Tibial artery (tissue), 4 donors: ENCODE measurements around the gene NADK2.

Experiments used
- DNase-seq, 2 donors: peaks; one replicate each; pipeline ENCODE4 v3.0.0-alpha.2; 2019
- H3K27ac ChIP-seq, 2 donors: fragments of 200-600 bp; sonication (generic) in 1 of 2; 1 replicate in 1 of 2; 2 replicates in 1 of 2; pipeline ENCODE4 v1.5.1; 2018 to 2019; ENCODE audit warnings: mild to moderate bottlenecking in 1 of 2
- H3K27me3 ChIP-seq, 2 donors: fragments of 200-600 bp; sonication (generic) in 1 of 2; one replicate each; pipeline versions ENCODE4 v1.5.1 to v1.6.0; 2016 to 2019
- H3K36me3 ChIP-seq, 3 donors: fragments of 200-600 bp; sonication (generic) in 2 of 3; one replicate each; pipeline ENCODE4 v1.5.1; 2016 to 2019; ENCODE audit warnings: mild to moderate bottlenecking in 2 of 3
- H3K4me1 ChIP-seq, 4 donors: fragments of 200-600 bp; sonication (generic) in 2 of 4; 1 replicate in 3 of 4; 2 replicates in 1 of 4; pipeline ENCODE4 v1.5.1; 2016 to 2019
- H3K4me3 ChIP-seq, 2 donors: fragments of 200-600 bp; sonication (generic) in 1 of 2; 1 replicate in 1 of 2; 2 replicates in 1 of 2; pipeline ENCODE4 v1.5.1; 2018 to 2019; ENCODE audit warnings: mild to moderate bottlenecking in 2 of 2
- H3K9me3 ChIP-seq, 3 donors: fragments of 200-600 bp; sonication (generic) in 1 of 3; one replicate each; pipeline ENCODE4 v1.5.1; 2016 to 2019
- intact Hi-C: fragments of 100-400 bp; cut with DNase I; formaldehyde crosslinking; loops from one replicate; pipeline ENCODE4 v1.15.0; 2023; ENCODE audit warnings: low total_unique reads
- TF ChIP-seq, protein P1 (sequence below), 2 experiments: fragments of 200-600 bp in 1 of 2; fragments of 450-650 bp in 1 of 2; IDR thresholded peaks; one replicate each; pipeline ENCODE4 v1.5.1; 2017 to 2019; ENCODE audit warnings: antibody characterized with exemption in 2 of 2, mild to moderate bottlenecking in 1 of 2, moderate library complexity in 1 of 2

NADK2 gene

DNA sequence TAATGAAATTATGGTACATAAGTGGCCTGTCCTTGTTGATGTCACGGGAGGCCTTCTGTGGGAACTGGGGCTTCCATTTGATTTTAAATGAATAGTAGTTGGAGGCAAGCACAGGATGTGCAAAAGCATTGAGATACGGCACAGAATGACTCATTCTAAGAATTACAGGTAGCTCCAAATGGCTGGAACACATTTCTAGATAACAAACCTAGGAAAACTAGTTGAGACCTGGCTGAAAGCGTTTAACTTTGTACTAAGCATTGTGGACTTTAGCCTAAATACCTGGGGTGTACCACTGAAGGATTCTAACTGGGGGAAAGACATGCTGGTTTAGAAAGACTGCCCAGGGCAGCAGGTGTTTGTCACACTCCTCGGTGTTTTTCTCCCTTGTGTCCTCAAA, 80.4 kb downstream of the NADK2 start:
- DNase-seq, result no peak
- H3K27ac ChIP-seq, result no peak overlapping the region
- peaks cover 38 to 90% (median 48%) of the 10 kb centered on the region in 3 donors for H3K36me3 ChIP-seq
- H3K27me3 ChIP-seq, result no peaks in the 10 kb centered on the region
- H3K4me1 ChIP-seq, result peaks cover 0 to 1% (median under 1%) of the 10 kb centered on the region in 4 donors
- no peak overlapping the region for H3K4me3 ChIP-seq
- TF ChIP-seq, protein P1, sequence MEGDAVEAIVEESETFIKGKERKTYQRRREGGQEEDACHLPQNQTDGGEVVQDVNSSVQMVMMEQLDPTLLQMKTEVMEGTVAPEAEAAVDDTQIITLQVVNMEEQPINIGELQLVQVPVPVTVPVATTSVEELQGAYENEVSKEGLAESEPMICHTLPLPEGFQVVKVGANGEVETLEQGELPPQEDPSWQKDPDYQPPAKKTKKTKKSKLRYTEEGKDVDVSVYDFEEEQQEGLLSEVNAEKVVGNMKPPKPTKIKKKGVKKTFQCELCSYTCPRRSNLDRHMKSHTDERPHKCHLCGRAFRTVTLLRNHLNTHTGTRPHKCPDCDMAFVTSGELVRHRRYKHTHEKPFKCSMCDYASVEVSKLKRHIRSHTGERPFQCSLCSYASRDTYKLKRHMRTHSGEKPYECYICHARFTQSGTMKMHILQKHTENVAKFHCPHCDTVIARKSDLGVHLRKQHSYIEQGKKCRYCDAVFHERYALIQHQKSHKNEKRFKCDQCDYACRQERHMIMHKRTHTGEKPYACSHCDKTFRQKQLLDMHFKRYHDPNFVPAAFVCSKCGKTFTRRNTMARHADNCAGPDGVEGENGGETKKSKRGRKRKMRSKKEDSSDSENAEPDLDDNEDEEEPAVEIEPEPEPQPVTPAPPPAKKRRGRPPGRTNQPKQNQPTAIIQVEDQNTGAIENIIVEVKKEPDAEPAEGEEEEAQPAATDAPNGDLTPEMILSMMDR (IDR thresholded peaks at IDR 0.05), result no peak
- intact Hi-C loops, result no loop called here
- H3K9me3 ChIP-seq, result no peaks in the 10 kb centered on the region

DNA sequence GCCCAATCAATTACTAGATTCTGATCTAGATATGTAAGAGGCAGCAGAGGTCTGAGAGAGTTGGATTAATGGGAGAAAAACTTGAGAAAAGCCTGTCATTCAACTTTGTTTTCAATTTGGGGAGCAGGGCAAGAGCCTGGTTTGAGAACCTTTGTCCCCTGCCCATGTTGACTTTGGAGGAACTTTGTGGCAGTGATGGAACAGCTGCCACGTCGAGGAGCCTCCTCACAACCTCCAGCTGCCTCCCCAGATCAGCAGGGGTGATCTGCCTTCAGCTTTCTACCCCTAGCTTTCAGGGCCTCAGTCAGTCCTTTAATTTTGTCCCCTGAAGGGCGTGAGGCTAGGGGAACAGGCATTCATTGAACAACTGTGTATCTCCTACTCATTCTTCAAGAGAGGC, 81.1 kb downstream of the NADK2 start:
- TF ChIP-seq, protein P1 (IDR thresholded peaks at IDR 0.05), result no peak
- H3K4me1 ChIP-seq, result peaks cover 0 to 8% (median 4%) of the 10 kb centered on the region in 4 donors

DNA sequence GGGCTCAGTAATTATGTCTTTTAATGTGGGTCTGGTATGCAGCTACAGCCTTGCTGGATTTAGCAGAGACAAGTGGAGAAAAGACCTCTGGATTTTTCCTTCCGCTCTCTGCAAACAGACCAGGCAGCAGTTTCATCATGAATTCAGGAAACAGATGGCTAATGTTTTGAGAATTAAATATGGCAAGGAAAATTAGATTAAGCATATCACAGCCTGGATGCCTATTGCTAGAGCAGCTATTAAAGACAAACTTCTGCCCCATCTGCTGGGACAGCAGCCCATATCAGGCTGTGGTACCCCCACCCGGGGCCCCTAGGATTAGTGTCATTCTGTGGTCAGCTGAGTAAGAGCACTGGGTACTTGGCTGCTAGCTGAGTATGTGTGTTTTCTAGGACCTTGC, 83.6 kb downstream of the NADK2 start:
- Histone ChIP-seq H3K27ac (no peak overlapping the region), H3K9me3 (no peaks in the 10 kb centered on the region), H3K36me3 (peaks cover 21 to 71% (median 30%) of the 10 kb centered on the region in 3 donors), H3K4me1 (peaks cover 0 to 28% (median 12%) of the 10 kb centered on the region in 4 donors), H3K4me3 (no peak overlapping the region), H3K27me3 (no peaks in the 10 kb centered on the region)
- intact Hi-C loops, result loop anchor here (10.0 kb wide), 1 partner anchor 77 kb away; no protein-coding TSS in a partner anchor
- TF ChIP-seq, protein P1 (IDR thresholded peaks at IDR 0.05), result no peak
- no peak for DNase-seq

More for the DNA sequence above, 81.1 kb downstream of the NADK2 start:
- Histone ChIP-seq H3K4me3 (no peak overlapping the region), H3K27ac (no peak overlapping the region), H3K36me3 (peaks cover 38 to 84% (median 48%) of the 10 kb centered on the region in 3 donors), H3K27me3 (no peaks in the 10 kb centered on the region), H3K9me3 (no peaks in the 10 kb centered on the region)
- no peak for DNase-seq
- intact Hi-C loops, result no loop called here

DNA sequence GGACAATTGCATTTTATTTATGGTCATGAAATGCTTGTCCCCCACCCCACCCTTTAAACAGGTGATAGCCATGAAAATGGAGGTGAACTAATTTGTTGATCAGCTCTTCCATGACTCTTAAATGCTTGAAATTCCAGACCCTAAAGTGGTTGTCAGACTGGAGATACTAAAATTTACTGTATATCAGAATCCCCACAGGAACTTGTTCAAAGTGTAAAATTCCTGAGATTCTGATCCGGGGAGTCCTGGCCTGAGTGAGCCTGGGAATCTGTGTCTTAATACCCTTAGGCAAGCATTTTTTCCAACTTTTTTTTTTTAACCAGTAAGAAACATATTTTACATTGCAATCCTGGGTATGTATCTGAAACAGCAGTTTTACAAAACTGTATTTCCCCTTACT, 85.1 kb downstream of the NADK2 start:
- TF ChIP-seq, protein P1 (IDR thresholded peaks at IDR 0.05), result no peak
- intact Hi-C loops, result loop anchor here (10.0 kb wide), 1 partner anchor 78 kb away; no protein-coding TSS in a partner anchor
- Histone ChIP-seq H3K9me3 (no peaks in the 10 kb centered on the region), H3K27ac (no peak overlapping the region), H3K27me3 (no peaks in the 10 kb centered on the region), H3K36me3 (peaks cover 15 to 56% (median 18%) of the 10 kb centered on the region in 3 donors), H3K4me3 (no peak overlapping the region), H3K4me1 (peaks cover 0 to 35% (median 18%) of the 10 kb centered on the region in 4 donors)
- DNase-seq, result no peak

DNA sequence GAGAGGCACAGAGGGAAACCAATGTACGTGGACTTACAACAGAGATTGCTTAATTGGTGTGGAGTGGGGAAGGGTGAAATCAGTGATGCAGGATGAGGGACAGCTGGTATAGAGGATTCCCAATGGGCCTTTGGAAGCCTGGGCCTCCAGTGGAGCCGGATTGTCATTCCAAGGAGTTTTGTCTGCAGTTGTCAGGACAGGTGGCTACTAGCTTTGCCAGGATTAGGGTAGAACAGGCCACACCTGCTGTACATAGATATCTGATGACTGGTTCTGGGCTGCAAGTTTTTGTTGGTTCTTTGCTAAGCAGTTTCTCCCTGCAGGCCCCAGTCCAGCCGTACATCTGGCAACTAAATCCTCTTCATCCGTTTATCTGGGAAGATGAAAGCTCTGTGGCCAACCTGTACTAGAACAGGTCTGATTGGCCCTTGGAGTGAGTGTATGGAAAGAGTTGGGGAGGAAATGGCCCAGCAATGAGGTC, 85.6 kb downstream of the NADK2 start:
- H3K9me3 ChIP-seq, result no peaks in the 10 kb centered on the region
- no peak for DNase-seq
- H3K27me3 ChIP-seq, result no peaks in the 10 kb centered on the region
- TF ChIP-seq, protein P1 (IDR thresholded peaks at IDR 0.05), result no peak
- intact Hi-C loops, result loop anchor here (10.0 kb wide), 1 partner anchor 79 kb away; no protein-coding TSS in a partner anchor
- no peak overlapping the region for H3K27ac ChIP-seq
- H3K4me1 ChIP-seq, result peaks cover 0 to 35% (median 18%) of the 10 kb centered on the region in 4 donors
- no peak overlapping the region for H3K4me3 ChIP-seq
- peaks cover 12 to 52% (median 15%) of the 10 kb centered on the region in 3 donors for H3K36me3 ChIP-seq
